ENCODE results near the gene IRAK1. TPM values are rescaled to one million over a fixed set of nuclear protein-coding genes. Genes with fewer than 3 reads are reported as not detected.
A peak's percentile ranks its signal among the peaks of the same experiment; 100 is the strongest.

The IRAK1 gene
- total RNA-seq, 1 donor from 2014 or later = 86.1 TPM

DNA sequence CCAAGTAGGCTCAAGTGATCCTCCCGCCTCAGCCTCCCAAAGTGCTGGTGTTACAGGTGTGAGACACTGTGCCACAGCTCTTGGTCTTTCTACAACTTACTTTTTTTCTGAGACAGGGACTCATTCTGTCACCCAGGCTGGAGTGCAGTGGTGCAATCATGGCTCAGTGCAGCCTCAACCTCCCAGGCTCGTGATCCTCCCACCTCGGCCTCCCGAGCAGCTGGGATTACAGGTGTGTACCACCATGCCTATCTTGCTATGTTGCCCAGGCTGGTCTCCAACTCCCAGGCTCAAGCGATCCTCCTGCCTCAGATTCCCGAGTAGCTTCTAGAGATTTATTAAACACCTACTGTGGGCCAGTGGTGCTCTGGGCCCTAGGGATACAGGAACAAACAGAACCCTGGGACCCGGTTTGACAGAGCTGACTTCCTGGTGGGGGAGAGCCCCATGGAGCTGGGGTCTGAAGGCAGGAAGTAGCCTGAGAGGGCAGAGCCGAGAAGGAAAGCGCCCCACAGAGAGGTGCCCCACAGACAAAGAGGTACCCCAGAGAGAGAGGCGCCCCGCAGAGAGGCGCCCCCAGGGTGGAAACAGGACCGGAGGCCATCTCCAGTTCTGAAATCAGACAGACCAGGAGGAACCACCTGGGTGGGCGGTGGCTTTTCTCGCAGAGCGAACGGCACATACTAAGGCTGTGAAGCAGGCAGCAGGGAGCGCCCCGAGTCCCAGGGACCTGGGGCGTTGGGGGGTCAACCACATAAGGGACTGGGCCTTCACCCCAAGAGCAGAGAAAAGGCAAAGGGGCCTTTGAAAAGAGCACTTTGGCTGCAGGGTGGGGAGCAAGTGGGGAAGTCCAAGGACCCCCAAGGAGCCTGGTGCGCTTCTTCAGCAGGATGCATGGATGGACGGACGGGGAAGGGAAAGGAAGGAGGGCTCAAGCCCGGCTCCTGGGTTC is 5.0 kb downstream of the IRAK1 start:
- Mint-ChIP-seq H3K27me3 (no peaks in the 10 kb centered on the region), H3K4me1 (ENCODE audit: unreplicated experiment) (no peaks in the 10 kb centered on the region), H3K36me3 (no peaks in the 10 kb centered on the region), H3K9me3 (no peaks in the 10 kb centered on the region), H3K4me3 (no peak overlapping the region), H3K27ac (no peak overlapping the region)
- no peak for DNase-seq (ENCODE audit: extremely low spot score, unreplicated experiment)
- no peak for TF ChIP-seq CTCF (conservative IDR thresholded peaks at IDR 0.05)

DNA sequence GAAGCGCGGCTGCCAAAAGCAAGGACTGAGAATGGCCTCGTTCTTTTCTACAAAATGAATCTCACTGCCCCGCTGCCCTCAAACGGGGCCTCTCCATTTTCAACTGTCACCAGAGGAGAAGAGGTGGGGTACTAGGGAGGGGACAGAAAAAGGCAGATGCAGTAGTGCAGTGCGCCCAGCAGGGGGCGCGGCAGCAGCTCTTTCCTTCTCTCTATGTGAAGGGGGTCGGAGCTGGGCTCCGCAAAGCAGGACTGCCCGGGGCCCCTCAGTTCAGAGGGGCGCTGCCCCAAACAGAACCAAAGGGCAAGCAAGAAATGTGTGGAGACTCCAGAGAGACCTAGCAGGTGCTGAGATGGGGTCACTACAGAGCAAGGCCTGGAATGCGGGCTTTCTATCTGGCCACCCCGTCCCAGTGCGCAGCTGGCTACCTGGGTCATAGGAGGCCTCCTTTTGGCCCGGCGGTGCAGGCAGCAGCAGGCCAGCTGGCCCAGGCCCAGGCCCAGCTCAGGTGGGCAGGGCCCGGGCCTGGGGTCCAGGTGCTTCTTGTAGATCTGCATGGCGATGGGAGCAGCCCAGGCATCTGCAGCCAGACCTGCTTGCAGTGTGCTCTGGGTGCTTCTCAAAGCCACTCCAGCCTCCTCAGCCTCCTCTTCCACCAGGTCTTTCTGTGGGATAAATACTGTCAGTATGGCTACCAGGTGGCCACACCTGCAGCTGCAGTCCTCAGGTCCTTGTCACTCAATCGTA is 5.9 kb downstream of the IRAK1 start:
- no peaks in the 10 kb centered on the region for H3K27me3 Mint-ChIP-seq
- H3K4me3 Mint-ChIP-seq = no peak overlapping the region
- no peak for DNase-seq (ENCODE audit: extremely low spot score, unreplicated experiment)
- no peak overlapping the region for H3K27ac Mint-ChIP-seq
- H3K36me3 Mint-ChIP-seq = no peaks in the 10 kb centered on the region
- H3K4me1 Mint-ChIP-seq (ENCODE audit: unreplicated experiment) = no peaks in the 10 kb centered on the region
- peak; percentile 85 for TF ChIP-seq CTCF (conservative IDR thresholded peaks at IDR 0.05)
- no peaks in the 10 kb centered on the region for H3K9me3 Mint-ChIP-seq

GRCh38 chrX:154013001-154013421 is 6.7 kb downstream of the IRAK1 start:
- no peak for TF ChIP-seq CTCF (conservative IDR thresholded peaks at IDR 0.05)
- Mint-ChIP-seq H3K36me3 (no peaks in the 10 kb centered on the region), H3K27me3 (no peaks in the 10 kb centered on the region), H3K4me3 (no peak overlapping the region), H3K27ac (no peak overlapping the region), H3K4me1 (ENCODE audit: unreplicated experiment) (no peaks in the 10 kb centered on the region), H3K9me3 (no peaks in the 10 kb centered on the region)
- no peak for DNase-seq (ENCODE audit: extremely low spot score, unreplicated experiment)

- no peak overlapping the region for H3K4me3 Mint-ChIP-seq
- TF ChIP-seq CTCF (conservative IDR thresholded peaks at IDR 0.05) = no peak
- H3K36me3 Mint-ChIP-seq = peaks cover 5% of the 10 kb centered on the region
- no peaks in the 10 kb centered on the region for H3K27me3 Mint-ChIP-seq
- H3K27ac Mint-ChIP-seq = no peak overlapping the region
- no peak for DNase-seq (ENCODE audit: extremely low spot score, unreplicated experiment)
- H3K4me1 Mint-ChIP-seq (ENCODE audit: unreplicated experiment) = no peaks in the 10 kb centered on the region
- H3K9me3 Mint-ChIP-seq = no peaks in the 10 kb centered on the region
Observed at GRCh38 chrX:154012336-154012991, 7.2 kb downstream of the IRAK1 start.

Measured in type B pancreatic cell (in vitro differentiated cells).